Breast epithelium (tissue), 3 donors: ENCODE data around the gene USP21.

Experiments used
- POLR2AphosphoS5 ChIP-seq, 3 donors: sonication (generic); formaldehyde crosslinking; IDR thresholded peaks; one replicate each; pipeline ENCODE4 v1.6.1; 2017; ENCODE audit warnings: antibody characterized with exemption in 3 of 3
- TF ChIP-seq, protein P1 (sequence below), 3 donors: fragments of 450-650 bp; IDR thresholded peaks; one replicate each; pipeline ENCODE4 v1.5.1; 2016 to 2017; ENCODE audit warnings: antibody characterized with exemption in 3 of 3, mild to moderate bottlenecking in 3 of 3, moderate library complexity in 3 of 3

DNA sequence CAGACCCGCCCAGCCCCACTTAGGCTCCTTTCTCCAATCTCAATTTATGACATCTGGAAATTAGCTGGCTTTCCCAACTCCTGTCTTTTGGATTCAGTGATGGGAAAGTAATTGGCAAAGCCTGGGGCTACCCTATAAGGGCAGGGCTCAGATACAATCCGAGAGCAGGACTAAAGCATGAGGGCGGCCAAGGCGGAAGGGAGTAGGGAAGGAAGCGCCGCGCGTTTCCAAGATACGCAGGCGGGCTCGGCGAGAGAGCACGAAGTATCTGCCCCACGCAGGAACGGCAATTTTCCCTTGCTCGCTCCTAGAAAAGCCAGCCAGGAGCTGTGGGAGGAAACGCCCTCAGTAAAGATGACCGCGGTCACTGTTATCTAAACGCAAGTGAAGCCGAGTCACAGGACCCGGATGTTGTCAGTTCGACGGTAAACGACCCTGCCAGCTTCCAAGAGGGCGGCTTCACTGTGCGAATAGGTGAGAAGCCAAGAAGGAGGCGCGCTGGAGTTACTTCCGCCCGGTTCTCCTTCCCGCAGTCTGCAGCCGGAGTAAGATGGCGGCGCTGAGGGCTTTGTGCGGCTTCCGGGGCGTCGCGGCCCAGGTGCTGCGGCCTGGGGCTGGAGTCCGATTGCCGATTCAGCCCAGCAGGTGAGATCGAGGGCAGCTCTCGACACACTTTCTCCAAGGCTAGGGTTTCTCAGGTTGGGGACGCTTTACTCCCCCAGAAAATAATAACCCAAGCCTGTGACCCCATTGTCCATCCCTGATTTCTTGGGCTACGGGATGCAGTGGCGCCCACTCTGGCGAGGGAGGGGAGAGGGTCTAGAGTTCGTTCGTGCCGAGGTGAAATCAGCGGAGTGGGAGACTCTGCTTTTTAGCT, 42.8 kb downstream of the USP21 start, which contains the start of gene NDUFS2:
- peak; percentile 84 to 93 (median 90) for TF ChIP-seq POLR2AphosphoS5 (IDR thresholded peaks at IDR 0.05)
- TF ChIP-seq, protein P1, sequence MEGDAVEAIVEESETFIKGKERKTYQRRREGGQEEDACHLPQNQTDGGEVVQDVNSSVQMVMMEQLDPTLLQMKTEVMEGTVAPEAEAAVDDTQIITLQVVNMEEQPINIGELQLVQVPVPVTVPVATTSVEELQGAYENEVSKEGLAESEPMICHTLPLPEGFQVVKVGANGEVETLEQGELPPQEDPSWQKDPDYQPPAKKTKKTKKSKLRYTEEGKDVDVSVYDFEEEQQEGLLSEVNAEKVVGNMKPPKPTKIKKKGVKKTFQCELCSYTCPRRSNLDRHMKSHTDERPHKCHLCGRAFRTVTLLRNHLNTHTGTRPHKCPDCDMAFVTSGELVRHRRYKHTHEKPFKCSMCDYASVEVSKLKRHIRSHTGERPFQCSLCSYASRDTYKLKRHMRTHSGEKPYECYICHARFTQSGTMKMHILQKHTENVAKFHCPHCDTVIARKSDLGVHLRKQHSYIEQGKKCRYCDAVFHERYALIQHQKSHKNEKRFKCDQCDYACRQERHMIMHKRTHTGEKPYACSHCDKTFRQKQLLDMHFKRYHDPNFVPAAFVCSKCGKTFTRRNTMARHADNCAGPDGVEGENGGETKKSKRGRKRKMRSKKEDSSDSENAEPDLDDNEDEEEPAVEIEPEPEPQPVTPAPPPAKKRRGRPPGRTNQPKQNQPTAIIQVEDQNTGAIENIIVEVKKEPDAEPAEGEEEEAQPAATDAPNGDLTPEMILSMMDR (IDR thresholded peaks at IDR 0.05), result peak in 1 of 3 donors; percentile 9
